ENCODE data around the gene P3R3URF.
A peak's percentile ranks its signal among the peaks of the same experiment; 100 is the strongest.

The P3R3URF gene

GRCh38 chr1:46183079-46183847, 7.0 kb upstream of the P3R3URF start:
- H3K4me1 ChIP-seq (ENCODE audit: insufficient read depth, low read length, poor library complexity, severe bottlenecking) = peaks cover 15% of the 10 kb centered on the region
- H3K9me3 ChIP-seq (ENCODE audit: insufficient read depth, low read depth, low read length) = no peaks in the 10 kb centered on the region
- H3F3A ChIP-seq (ENCODE audit: low read depth) = no peaks in the 10 kb centered on the region
- no peak for TF ChIP-seq EZH2phosphoT487 (IDR thresholded peaks at IDR 0.05; ENCODE audit: borderline replicate concordance)
- TF ChIP-seq, protein P1, sequence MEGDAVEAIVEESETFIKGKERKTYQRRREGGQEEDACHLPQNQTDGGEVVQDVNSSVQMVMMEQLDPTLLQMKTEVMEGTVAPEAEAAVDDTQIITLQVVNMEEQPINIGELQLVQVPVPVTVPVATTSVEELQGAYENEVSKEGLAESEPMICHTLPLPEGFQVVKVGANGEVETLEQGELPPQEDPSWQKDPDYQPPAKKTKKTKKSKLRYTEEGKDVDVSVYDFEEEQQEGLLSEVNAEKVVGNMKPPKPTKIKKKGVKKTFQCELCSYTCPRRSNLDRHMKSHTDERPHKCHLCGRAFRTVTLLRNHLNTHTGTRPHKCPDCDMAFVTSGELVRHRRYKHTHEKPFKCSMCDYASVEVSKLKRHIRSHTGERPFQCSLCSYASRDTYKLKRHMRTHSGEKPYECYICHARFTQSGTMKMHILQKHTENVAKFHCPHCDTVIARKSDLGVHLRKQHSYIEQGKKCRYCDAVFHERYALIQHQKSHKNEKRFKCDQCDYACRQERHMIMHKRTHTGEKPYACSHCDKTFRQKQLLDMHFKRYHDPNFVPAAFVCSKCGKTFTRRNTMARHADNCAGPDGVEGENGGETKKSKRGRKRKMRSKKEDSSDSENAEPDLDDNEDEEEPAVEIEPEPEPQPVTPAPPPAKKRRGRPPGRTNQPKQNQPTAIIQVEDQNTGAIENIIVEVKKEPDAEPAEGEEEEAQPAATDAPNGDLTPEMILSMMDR (conservative IDR thresholded peaks at IDR 0.05; ENCODE audit: low read length) = no peak
- no peaks in the 10 kb centered on the region for H3K36me3 ChIP-seq (ENCODE audit: insufficient read depth, low read length)
- H4K20me1 ChIP-seq (ENCODE audit: insufficient read depth, low read length, poor library complexity, severe bottlenecking) = no peaks in the 10 kb centered on the region
- H3K4me2 ChIP-seq (ENCODE audit: low read depth, low read length, poor library complexity, severe bottlenecking) = no peak overlapping the region
- no peak overlapping the region for H2AFZ ChIP-seq (ENCODE audit: low read length)
- H3K79me2 ChIP-seq (ENCODE audit: insufficient read depth, low read length) = no peaks in the 10 kb centered on the region
- no peaks in the 10 kb centered on the region for H3K9me2 ChIP-seq (replicated peaks; ENCODE audit: low read depth, low read length)
- H3K27me3 ChIP-seq (ENCODE audit: insufficient read depth, low read length, poor library complexity, severe bottlenecking) = no peaks in the 10 kb centered on the region
- peak overlapping the region; percentile 42 for H3K9ac ChIP-seq (ENCODE audit: low read depth, low read length, poor library complexity, severe bottlenecking)
- no peak overlapping the region for H3K4me3 ChIP-seq (ENCODE audit: low read length, poor library complexity, severe bottlenecking)

GRCh38 chr1:46181343-46182260, 5.3 kb upstream of the P3R3URF start:
- H3K9me2 ChIP-seq (replicated peaks; ENCODE audit: low read depth, low read length) = no peaks in the 10 kb centered on the region
- no peaks in the 10 kb centered on the region for H3K36me3 ChIP-seq (ENCODE audit: insufficient read depth, low read length)
- no peak overlapping the region for H3K4me2 ChIP-seq (ENCODE audit: low read depth, low read length, poor library complexity, severe bottlenecking)
- no peak overlapping the region for H3K9ac ChIP-seq (ENCODE audit: low read depth, low read length, poor library complexity, severe bottlenecking)
- no peaks in the 10 kb centered on the region for H4K20me1 ChIP-seq (ENCODE audit: insufficient read depth, low read length, poor library complexity, severe bottlenecking)
- no peaks in the 10 kb centered on the region for H3K27me3 ChIP-seq (ENCODE audit: insufficient read depth, low read length, poor library complexity, severe bottlenecking)
- no peak overlapping the region for H3K4me3 ChIP-seq (ENCODE audit: low read length, poor library complexity, severe bottlenecking)
- no peaks in the 10 kb centered on the region for H3K9me3 ChIP-seq (ENCODE audit: insufficient read depth, low read depth, low read length)
- peaks cover 15% of the 10 kb centered on the region for H3K4me1 ChIP-seq (ENCODE audit: insufficient read depth, low read length, poor library complexity, severe bottlenecking)
- H3K79me2 ChIP-seq (ENCODE audit: insufficient read depth, low read length) = no peaks in the 10 kb centered on the region
- H3F3A ChIP-seq (ENCODE audit: low read depth) = no peaks in the 10 kb centered on the region
- no peak overlapping the region for H2AFZ ChIP-seq (ENCODE audit: low read length)
- TF ChIP-seq EZH2phosphoT487 (IDR thresholded peaks at IDR 0.05; ENCODE audit: borderline replicate concordance) = no peak
- TF ChIP-seq, protein P1 (conservative IDR thresholded peaks at IDR 0.05; ENCODE audit: low read length) = no peak

DNA sequence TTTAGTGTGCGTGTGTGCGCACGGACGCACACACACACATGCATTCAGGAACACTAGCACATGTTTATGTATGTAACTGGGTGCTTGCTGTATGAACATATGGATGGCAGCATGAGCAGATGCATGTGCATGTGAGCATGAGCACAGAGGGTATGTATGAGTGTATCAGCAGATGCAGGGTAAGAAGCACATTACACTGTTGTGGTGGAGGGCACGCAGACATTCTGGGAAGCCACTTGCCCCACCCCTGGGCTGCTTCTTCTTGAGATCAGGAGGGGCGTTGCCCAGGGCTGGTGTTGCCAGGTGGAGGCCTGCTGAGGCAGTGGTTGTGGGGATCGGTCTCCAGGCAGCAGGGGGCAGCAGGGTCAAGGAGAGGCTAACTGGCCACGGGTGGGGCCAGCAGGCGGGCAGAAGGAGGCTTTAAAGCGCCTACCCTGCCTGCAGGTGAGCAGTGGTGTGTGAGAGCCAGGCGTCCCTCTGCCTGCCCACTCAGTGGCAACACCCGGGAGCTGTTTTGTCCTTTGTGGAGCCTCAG, 3.9 kb upstream of the P3R3URF start:
- TF ChIP-seq, protein P1 (conservative IDR thresholded peaks at IDR 0.05; ENCODE audit: low read length) = no peak; the same call in 1 of the 2 replicates
- TF ChIP-seq EZH2phosphoT487 (IDR thresholded peaks at IDR 0.05; ENCODE audit: borderline replicate concordance) = no peak
- H3K9ac ChIP-seq (ENCODE audit: low read depth, low read length, poor library complexity, severe bottlenecking) = no peak overlapping the region
- H4K20me1 ChIP-seq (ENCODE audit: insufficient read depth, low read length, poor library complexity, severe bottlenecking) = no peaks in the 10 kb centered on the region
- no peak overlapping the region for H3K4me3 ChIP-seq (ENCODE audit: low read length, poor library complexity, severe bottlenecking)
- no peaks in the 10 kb centered on the region for H3K36me3 ChIP-seq (ENCODE audit: insufficient read depth, low read length)
- H3K4me1 ChIP-seq (ENCODE audit: insufficient read depth, low read length, poor library complexity, severe bottlenecking) = peaks cover 15% of the 10 kb centered on the region
- no peaks in the 10 kb centered on the region for H3F3A ChIP-seq (ENCODE audit: low read depth)
- no peak overlapping the region for H2AFZ ChIP-seq (ENCODE audit: low read length)
- H3K4me2 ChIP-seq (ENCODE audit: low read depth, low read length, poor library complexity, severe bottlenecking) = peak overlapping the region; percentile 19
- no peaks in the 10 kb centered on the region for H3K9me3 ChIP-seq (ENCODE audit: insufficient read depth, low read depth, low read length)
- H3K9me2 ChIP-seq (replicated peaks; ENCODE audit: low read depth, low read length) = no peaks in the 10 kb centered on the region
- no peaks in the 10 kb centered on the region for H3K27me3 ChIP-seq (ENCODE audit: insufficient read depth, low read length, poor library complexity, severe bottlenecking)
- H3K79me2 ChIP-seq (ENCODE audit: insufficient read depth, low read length) = no peaks in the 10 kb centered on the region

Measured in Loucy (cell line).